HG03469 (cell line): Measurements from ENCODE around the gene PDGFD.
A peak's percentile ranks its signal among the peaks of the same experiment; 100 is the strongest.

Source experiments
- ATAC-seq: cut with Tn5 transposase; IDR thresholded peaks from one replicate; pipeline ENCODE4 v1.9.1; 2021; ENCODE audit warnings: mild to moderate bottlenecking, moderate library complexity, moderate number of reproducible peaks; ENCODE audit not compliant: unreplicated experiment

PDGFD gene

DNA sequence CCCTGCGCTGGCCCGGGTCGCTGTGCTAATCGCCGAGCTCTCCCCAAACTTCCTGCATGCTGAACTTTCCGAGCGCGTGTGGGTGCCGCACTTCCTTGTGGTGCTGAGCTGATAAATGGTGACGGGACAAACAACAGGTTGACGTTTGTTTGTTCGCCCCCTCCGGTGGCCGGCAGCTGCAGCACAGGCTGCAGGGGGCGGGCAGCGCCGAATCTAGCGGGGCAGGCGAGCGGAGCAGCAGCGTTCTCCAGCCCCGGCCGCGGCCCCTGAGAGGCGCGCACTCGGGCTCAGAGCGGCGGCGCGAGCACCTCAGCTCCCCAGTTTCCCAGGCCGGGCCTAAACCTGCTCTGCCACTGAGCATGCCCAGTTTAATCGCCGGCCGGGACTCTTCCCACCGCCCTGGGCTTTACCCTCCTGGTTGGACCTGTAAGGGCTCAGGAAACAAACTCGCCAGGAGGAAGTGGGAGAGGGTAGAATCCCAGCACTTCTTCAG, at the start of gene PDGFD:
Gene PDGFD, minus strand, starts transcription at position 120 of the 493 bp plus-strand sequence.
- peak; percentile 91 for ATAC-seq

DNA sequence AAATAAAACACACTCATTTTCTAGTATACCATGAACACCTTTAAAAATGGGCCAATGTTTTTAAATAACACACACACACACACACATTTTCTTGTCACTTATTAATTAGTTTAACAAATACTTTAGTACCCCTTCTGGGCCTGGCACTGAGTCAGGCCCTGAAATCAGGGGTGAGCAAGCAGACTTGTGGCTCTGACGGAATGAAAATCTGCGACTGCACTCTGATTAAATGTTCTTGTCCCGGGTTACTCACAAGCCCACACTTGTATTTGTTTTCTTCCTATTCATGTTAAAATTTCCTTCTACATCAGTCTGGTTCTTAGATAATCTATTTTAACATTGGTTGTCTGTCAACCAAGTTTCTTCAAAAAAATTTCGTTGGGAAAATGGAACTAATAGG, 43.0 kb upstream of the PDGFD start:
- ATAC-seq, result no peak

DNA sequence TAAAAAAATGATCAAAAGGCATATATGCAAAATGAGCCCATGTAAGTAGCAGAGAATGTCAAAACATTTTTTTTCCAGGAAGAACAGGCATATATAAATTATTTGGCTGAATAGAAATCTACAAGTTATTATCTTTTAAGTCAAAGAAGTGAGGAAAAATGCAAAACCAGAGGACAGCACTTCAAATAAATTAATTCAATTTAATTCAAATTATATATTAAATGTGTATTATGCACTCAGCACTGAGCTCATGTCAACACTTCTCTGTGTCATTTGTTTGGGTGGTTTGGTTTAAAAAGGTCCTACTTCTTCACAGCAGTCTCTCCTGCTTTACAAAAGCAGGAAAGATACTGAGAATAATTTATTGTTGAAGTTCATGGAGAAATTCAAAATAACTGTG, 41.9 kb upstream of the PDGFD start:
- no peak for ATAC-seq

DNA sequence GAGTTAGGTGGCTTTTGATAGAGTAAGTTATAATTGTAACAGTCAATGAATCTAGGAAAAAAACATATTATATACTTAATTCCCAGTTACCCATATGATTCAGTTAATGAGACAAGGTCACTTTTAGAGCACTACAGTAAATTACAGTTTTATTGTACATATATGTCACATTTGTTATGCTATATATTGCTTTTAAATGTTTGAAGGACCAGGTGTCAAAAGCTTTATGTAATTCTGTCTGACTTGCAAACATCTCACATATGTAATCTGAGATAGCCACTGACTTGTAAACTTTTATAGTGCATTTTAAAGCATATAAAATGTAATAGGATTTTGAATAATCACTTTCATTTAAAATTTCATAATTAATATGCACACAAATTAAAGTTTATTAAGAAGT, 36.7 kb upstream of the PDGFD start:
- ATAC-seq, result no peak

DNA sequence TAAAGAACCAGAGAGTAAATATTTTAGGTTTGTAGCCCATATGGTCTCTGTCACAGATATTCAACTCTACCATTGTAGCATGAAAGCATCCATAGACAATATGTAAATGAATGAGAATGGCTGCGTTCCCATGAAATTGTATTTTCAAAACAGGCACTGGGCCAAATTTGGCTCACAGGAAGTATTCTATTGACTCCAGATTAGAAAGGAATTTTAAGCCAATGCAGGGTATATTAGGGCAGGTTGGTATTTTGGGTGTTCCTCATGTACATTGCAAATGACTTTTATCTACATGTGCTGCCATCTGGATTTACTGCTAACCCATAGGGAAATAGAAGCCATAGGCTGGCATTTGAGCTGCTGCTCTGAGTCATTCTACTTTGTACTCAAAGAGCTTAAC, 35.1 kb upstream of the PDGFD start:
- ATAC-seq, result no peak

DNA sequence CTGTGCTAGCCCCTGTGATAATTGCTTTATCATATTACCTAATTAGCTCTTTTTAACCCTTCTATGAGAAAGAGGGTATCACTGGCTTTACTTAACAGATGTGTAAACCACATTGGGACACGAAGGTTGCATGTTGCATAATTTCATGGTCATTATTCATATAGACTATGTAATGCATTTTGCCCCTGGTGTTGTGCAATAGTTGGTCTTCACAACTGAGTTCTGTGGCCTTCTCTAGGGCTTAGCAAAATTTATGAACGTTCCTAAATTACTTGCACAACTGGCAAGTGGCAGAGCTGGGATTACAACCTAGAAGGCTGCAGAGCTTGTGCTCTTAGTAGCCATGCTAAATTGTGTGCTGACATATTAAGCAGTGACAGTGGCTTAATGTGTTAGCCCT, 34.6 kb upstream of the PDGFD start:
- ATAC-seq, result no peak

DNA sequence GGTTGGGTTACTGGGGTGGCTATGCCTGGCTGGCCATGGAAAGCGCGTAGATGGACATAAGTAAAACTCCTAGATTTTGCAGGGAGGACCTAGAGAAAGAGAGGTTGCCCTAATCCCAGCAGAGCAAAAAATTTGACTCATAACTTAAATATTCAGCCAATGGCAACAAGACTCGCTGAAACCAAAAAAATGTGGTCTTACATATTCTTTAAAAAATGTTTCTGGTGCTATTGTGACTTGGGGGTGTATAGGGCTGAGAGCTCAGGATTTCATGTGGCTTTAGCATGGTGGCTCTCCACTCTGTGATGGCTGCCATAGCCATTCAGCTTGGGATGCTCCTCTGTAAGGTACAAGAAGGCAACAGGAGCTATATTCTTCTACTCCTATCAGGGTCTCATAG, 27.2 kb upstream of the PDGFD start:
- no peak for ATAC-seq

DNA sequence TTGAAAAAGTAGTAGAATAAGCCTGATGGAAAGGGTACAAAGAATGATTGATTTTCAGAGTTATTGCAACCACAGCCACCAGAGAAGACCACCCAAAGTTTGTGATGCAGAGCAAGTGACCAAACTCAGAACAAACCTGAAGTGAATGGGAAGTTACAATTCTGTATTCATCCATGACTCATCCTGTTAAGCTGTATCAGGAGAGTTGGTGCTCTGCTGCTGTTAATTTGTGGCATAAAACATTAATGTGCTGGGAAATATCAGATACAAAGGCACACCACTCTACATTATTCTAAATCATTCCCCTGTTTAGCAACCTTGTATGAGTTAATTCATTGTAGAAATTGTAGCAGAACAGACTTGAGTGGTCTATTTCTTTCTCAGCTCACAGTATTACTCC, 19.6 kb upstream of the PDGFD start:
- no peak for ATAC-seq

DNA sequence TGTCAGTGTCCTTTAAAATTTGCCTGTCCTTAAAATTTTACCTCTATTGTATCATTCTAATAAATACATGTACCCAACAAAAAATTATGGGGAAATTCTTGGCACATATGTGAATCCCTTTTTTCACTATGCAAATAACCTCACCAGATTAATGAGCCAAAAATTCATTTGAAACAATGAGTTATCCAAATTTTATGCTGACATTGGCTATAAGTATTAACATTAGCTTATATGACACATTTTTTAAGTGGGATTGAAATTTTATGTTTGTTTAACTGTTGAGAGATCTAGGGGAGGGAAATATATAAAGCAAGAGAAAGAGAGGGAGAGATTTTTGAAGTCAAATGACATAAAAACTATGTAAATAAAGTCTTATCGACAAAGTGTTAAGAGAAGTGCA, 11.8 kb upstream of the PDGFD start:
- ATAC-seq, result no peak

DNA sequence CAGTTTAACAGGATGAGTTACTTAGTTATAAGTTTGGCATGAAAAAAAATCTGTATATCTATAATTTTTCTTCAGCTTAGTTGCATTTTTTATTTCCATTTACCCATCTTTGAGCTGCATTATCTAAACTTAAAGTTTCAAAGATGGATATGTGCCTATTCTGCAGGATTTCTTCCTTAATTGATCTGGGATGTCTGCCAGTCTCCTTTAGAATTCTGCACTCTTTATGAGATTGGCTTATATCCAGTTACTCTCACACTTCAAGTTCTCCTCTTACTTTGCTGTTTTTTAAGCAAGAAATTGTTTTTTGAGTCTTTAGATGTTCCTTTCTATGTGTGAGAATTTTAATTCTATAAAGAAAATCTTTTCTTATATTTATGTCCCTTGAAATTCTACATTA, 5.1 kb upstream of the PDGFD start:
- no peak for ATAC-seq

DNA sequence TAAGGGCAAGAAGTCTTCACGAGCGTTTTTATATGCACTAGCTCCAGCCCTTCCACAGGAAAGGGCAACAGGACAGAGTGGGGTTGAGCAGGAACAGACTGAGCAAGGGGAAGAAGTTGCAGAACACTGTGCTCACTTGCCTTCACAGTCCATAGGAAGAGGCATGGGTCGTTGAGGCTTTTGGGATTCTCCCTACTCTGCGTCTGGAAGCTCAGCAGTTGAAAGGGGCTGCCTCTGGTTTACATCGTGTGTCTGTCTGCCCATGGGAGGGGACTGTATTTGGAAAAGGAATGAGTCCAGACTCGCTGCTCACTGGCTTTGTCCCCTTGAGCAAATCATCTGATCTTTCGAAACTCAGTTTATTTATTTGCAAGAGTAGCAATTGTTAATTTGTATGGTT, 1.1 kb upstream of the PDGFD start:
- ATAC-seq, result no peak

DNA sequence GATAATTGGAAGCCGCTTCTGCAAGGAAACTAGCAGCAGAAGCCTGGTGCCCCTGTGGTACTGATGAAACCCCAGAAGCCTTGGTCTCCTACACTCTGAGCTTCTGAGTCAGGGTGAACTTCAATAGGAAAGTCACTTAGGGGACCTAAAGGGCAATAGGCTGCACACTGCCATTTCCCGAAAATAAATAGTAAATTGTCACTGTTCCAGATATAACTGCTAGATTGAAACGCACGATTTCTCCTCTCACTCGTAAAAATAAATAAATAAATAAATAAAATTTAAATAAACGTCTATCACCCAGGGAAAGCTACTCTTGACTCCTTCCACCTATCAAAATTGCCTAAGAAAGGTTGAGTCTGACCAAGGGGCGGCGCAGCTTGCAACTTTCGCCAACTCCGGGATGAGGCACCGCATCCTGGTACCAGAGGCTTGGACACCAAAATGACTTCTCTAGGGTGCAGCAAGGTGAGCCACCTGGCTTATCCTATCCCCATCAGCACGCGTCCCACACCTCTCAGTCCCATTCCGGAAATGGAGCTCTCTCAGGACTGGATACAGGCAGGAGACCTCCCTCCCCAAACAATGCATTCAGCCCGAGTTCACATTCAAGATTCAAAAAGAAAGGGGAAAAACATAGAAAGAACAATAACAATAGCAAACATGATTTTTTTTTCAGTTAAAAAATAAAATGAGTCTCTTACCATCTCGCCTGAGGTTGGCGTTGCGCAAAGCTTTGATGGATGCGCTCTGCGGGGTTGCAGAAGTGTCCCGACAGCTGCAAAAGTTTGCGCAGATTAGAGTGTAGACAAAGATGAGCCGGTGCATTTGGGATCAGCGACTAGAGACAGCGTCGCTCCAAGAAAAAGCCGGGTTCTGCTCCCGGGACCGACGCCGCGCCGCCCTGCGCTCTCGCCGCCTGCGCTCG, 583 bp downstream of the PDGFD start:
- no peak for ATAC-seq

DNA sequence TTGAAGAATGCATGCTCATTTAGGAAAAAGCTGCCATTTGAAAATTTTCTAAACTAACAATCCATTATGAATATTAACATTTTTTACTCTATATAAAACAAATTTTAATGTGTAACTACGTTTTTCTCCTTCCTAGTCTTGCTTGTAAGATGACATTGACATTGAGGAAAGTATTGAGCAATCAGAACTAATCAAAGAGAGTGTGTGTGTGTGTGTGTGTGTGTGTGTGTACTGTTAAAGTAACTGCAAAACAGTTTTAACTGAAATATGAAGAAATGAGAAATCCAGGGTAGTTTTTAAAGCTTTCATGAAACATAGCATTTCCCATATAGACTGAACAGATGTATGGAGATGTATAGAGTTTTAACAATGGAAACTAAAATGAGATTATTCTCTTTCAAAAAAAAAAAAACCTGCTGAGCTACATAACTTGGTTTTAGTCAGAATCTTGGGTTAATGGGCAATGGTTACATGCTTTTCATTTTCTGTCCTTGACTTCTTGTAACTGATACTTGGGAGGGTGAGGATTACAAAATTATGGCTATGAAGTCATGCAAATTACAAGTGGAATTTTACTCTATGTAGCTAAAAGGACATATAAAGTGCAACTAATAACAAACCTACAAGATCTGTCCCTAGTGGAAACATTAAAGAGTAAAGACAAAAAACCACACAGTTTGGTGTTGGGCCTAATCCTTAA, 2.0 kb downstream of the PDGFD start:
- no peak for ATAC-seq

DNA sequence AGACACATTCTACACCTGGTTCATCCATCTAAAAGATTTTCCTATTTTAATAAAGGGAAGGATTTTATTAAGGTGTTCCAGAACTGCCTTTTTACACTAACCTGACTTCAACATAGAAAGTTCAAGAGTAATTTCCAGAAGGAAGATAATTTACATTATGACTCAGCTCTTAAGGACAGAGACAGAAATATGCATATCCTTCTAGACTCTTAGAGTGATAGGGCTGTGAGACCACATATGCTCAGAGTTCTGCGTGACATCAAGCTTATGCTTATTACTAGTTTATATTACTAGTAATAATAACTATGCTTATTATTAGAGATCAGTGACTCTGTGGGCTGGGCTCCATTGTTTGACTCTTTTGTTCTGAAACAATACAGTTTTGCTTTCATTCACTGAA, 4.6 kb downstream of the PDGFD start:
- no peak for ATAC-seq

DNA sequence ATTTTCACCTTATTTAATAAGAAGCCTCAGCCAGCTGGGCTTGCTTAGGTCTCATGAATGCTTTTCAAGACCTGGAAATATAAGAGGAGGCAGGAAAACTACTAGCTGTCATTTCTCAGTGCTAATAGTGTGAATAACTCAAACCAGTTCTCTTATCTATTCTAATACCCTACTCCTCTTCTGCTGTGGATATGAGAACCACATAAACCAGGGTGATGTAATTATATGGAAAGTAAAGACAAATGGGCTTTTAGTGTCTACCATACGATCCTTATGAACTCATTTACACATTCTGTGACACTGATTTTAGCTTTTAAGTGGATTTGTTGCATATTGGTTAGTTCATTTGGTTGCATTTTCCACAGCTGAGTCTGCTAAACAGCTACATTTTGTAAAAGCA, 8.6 kb downstream of the PDGFD start:
- no peak for ATAC-seq

DNA sequence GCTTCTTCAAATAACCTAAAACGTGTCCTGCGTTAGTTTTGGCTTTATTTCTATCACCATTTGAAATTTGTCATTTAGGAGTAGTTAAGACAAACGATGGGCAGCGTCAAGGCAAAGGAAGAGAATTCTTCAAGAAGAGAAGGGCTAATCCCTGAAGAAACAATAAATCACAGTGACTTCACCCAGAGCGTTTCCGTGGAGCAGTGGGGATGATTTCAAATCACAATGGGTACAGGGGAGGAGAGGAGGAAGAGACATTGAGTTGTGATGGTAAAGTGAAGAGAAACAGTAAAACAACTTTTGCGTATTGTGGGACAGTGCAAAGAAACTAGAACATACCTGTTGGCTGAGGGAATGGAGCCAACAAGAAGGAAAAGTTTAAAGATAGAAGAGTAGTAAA, 9.7 kb downstream of the PDGFD start:
- no peak for ATAC-seq

DNA sequence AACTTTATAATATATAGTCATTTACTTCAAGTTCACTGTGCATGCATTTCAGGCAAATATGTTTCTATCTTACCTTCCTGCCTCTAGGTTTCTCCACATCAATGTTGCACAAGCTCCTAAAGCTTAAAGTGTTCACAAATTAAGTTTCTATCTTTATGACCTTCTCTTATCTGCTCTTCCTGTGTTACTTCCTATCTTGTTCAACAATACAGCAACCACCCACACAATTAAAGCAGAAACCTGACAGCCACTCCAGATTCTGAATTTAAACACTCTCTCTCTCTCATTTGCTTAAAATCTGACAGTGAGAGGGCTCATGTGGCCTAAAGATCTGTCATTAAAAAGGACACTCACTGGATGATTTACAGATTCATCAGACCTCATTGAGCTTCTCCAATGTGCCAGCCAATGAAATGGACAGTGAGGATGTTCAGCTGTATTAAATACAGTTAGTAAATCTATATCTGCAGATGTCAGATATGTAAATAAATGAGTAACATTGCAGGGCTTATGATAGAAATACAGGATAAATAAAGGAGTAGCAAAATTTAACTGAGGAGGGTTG, 10.9 kb downstream of the PDGFD start:
- peak; percentile 41 for ATAC-seq

DNA sequence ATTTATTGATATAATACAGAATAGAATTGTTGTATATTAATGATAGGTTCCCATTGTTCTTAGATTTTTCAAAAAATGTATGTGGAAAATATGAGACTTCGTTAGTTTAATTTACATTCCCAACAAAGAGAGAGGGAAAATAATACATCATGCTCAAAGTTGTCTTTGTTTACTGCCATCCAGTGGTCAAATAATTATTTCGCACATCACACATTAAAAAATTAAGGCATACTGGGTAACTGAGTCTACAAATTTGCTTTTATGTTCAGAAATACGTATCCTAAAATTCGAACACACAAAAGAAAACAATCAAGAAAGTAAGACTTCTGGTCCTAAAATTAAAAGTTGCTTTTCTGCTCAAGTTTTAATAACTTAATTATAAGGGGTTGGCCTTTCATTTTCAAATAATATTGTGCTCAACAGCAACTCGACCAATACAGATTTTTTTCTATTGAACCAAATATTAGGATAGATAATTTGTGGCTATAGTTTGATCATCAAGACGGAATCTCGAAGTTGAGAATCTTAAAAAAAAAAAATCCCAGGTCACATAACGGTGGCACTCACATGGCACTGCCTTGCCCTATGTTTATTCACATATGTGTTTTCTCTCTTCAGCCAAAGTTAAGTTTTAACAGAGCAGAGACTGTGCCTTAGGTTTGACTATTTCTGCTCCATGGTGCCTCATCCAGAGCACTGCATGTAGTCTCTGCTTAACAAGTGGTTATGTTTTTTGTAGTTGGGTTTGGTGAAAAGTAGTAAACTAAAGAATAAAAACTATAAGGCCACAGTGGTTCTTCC, 12.3 kb downstream of the PDGFD start:
- ATAC-seq, result no peak

DNA sequence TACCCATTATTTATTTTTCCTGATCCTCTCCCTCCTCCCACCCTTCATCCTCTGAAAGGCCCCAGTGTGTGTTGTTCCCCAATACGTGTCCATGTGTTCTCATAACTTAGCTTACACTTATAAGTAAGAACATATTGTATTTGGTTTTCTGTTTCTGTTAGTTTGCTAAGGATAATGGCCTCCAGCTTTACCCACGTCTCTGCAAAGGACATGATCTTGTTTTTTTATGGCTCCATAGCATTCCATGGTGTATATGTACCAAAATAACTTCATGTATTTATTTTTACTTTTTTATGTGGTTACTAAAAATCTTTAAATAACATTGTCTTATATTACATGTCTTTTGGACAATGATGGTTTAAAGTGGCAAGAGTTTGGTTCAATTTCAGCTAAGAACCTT, 15.2 kb downstream of the PDGFD start:
- no peak for ATAC-seq

DNA sequence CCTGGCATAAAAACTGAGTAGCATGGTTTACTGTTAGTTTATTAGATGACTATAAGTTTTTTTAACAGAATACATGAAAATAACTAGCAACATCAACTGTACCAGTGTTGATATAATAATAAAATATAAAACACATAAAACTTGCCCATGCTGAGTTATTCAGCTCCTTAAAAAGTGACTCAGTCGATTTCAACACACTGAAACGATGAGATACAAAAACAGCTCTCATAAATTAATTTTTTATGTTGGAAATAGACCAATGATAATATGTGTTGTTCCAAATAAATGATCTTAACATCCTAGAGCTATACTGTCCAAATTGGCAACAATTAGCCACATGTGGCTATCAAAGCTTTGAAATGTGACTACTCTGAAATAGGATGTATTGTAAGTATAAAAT, 15.9 kb downstream of the PDGFD start:
- no peak for ATAC-seq

DNA sequence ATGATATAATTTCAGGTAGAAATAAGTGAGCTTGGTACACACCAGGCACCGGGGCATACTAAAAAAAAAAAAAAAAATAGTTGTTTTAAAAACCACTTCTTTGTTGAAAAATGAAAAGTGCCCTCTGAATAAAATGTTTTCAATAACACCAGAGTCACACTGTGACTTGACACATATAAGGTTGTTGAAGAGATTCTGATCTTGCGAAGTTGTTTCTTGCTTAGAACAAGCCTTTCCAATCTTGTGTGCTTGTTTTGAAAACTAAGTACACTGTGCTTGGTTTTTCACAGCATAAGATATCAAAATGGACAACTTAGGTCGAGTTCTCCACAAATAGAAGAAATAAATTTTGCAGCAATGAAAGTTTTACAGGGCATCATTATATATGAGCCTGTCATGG, 17.0 kb downstream of the PDGFD start:
- no peak for ATAC-seq
